NT2/D1 (cell line): ENCODE results near the gene SPNS3.

Source experiments
- SUZ12 ChIP-seq: IDR thresholded peaks from 2 replicates; pipeline ENCODE4 v1.6.1; 2011; ENCODE audit not compliant: insufficient read length, insufficient read depth; ENCODE audit errors: extremely low read depth
- YY1 ChIP-seq: IDR thresholded peaks from 2 replicates; pipeline ENCODE4 v1.6.1; 2011; ENCODE audit not compliant: insufficient read length, insufficient read depth
- ZNF274 ChIP-seq: IDR thresholded peaks from 2 replicates; pipeline ENCODE4 v1.6.1; 2011; ENCODE audit warnings: mild to moderate bottlenecking, low read depth, low read length

- no peak for TF ChIP-seq YY1
- TF ChIP-seq ZNF274 = no peak
- TF ChIP-seq SUZ12 = no peak
Measured at GRCh38 chr17:4509401-4509800, 75.7 kb downstream of the SPNS3 start.
